Upper lobe of left lung (tissue), 4 donors: ENCODE data around the gene PRKCZ.

Source experiments
- CTCF ChIP-seq, 6 experiments: fragments of 450-650 bp in 4 of 6; fragments of 200-600 bp in 2 of 6; sonication (generic) in 2 of 6; IDR thresholded peaks; one replicate each; pipeline ENCODE4 v1.5.1; 2016 to 2019; ENCODE audit warnings: antibody characterized with exemption in 6 of 6
- POLR2A ChIP-seq, 4 donors: fragments of 450-650 bp; IDR thresholded peaks; one replicate each; pipeline ENCODE4 v1.5.1; 2016 to 2017; ENCODE audit warnings: antibody characterized with exemption in 4 of 4, mild to moderate bottlenecking in 2 of 4
- POLR2AphosphoS5 ChIP-seq, 2 donors: sonication (generic); formaldehyde crosslinking; IDR thresholded peaks; one replicate each; pipeline ENCODE4 v1.5.1; 2017; ENCODE audit warnings: antibody characterized with exemption in 2 of 2

GRCh38 chr1:2186901-2187300 lies 136.7 kb downstream of the PRKCZ start:
- TF ChIP-seq CTCF (IDR thresholded peaks at IDR 0.05) (no peak), POLR2A (IDR thresholded peaks at IDR 0.05) (no peak), POLR2AphosphoS5 (IDR thresholded peaks at IDR 0.05) (no peak)
